NCI-H226 (cell line): ENCODE measurements around the gene PPM1L.

Experiments used
- DNase-seq: peaks from one replicate; pipeline ENCODE4 v3.0.0-alpha.2; 2015

The PPM1L gene

DNA sequence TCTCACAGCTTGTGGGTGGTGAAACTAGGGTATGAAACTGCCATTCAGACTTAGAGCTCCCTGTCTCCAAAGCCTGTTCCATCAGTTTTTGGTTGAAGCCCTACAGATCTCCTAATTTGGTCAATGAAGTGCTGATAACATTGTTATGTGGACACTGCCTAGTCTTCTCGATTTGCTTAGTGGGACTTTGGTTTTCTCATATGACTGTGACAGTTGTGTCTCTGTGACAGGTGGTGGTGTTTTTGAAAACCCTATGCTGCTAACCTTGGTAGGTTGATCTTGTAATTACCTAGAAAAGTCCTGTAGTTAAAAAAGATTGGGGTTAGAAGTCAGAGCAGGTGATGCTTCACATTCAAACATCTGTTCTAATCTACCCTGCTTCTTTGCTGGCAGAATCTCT is 9.2 kb downstream of the PPM1L start:
- no peak for DNase-seq

DNA sequence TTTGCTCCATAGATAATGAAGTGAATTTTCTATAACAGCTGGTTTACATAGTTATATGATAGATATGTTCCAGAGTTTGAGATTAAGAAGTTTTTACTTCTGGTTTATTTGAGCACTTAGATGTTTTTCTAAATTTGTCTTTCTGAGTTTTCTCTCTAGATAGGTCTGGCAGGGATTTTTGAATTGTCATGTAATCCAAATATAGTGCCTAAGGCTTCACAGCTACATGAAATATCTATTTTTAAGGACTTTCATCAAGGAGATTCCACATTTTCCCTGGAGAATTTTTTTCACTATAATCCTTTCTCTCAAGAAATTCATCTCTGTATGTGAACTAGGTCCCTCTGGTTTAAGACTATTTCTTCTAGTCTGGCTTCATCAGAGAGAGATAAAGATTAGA is 12.0 kb downstream of the PPM1L start:
- DNase-seq = no peak

DNA sequence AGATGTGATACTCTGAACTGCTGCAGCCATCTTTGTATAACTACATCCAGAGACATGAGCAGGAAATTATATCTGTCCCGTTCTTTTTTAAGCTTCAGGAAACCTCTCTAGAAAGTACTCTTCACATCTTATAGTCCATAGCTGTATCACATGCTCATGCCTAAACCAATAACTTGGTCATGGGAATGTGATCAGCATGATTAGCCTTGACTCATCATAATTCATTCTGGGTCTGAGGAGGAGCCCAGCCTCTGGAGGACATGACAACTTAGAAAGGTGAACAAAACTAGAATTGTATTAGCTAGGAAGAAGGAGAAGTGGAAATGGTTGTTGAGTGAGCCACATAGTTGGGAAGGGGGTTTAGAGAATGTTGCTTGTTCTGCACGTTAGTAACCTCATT is 12.9 kb downstream of the PPM1L start:
- DNase-seq = no peak

DNA sequence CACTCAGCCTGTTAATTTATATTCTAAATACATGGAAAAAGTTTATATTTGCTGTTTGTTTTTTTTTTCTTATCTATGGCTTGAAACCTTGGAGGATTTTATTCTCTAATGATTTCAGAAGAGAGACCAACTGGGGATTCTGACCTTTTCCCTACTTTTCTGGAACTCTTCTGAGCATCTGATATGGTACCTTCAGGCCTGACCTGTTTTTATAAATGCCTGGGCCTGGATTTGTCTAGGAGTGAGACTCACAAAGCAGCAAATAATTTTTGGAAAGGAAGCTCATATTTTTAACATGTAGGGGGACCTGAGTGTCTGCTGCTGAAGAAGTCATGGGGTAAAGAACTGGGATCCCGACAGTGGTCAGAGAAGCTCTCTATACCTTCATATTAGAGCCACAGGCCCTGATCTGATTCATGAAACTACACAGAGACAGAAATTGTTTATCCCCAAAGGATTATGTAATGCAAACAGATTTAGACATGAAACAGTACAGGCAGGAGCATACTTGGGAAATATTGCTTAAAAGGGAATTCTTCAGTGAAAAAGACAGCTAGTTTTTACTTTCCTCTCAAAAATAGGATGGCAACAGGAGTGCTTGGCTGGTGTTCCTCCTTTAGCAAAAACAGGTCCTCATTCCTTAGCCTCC is 15.9 kb downstream of the PPM1L start:
- no peak for DNase-seq

DNA sequence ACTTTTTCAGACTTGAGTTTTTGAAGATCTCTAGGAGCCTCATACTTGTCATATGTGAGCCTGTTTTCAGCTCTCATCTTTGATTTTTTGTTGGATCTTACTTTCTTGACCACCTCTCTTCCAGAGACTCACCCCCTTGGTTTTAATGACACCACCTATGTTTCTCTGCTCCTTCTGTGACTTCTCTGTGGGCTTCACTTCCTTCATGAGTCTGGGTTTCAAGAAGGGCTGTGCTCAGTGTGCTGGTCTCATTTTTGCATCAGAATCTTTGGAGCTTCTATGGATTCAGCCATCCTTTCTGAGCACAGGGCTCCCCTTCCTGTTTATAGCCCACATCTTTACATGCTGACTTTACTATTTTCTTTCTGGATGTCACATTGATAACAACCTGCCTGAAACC is 17.7 kb downstream of the PPM1L start:
- DNase-seq = no peak

DNA sequence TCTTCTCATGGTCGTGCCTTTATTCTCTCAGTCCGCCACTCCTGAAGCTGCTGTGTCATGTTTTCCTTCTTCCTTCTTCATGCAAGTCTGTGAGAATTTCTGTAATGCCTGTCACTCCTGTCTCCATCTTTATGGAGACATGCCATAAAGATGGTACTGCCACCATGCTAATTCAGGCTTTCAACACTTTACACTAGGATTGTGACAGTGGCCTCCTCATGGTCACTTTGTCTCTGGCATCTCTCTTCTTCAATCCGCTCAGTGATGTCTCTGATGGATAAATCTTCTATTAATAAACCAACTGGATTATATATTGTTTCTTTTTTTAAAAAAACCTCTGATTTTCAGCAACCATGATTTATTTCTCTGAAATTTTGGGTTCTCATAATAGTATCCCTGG is 18.1 kb downstream of the PPM1L start:
- no peak for DNase-seq

DNA sequence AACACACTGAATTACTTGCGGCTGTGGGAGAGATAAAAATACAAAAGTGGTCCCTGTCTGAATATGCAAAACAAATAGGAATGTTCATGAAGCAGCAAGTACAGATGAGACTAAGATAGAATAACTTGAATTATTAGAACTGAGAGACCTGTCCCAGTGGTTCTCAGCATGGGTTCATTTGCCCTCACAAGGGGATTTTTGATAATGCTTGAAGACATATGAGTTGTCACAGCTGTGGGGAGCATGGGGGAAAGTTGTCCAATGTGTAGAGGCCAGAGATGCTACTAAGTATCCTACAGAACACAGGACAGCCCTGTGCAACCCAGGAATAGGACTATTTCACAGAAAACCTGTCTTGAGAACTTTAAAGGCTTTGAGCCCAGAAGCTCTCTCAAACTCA is 22.4 kb downstream of the PPM1L start:
- DNase-seq = no peak

DNA sequence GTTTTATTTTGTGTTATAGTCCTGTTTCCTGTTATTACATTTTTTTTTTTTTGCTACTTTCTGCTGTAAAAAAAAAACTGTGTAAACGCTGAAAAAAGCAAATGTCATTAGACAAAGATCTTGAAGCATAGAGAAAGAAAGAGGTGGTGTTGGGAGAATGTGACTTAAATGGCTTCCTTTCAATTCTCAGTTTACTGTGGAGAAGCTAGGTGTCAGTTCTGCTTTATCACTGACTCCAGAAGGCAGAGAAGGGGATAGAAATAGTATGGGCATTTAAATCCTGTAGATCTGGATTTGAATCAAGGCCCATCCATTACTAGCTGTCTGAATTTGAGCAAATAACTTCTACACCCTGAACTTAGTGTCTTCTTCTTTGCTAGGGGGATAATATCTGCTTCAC is 23.0 kb downstream of the PPM1L start:
- DNase-seq = no peak

DNA sequence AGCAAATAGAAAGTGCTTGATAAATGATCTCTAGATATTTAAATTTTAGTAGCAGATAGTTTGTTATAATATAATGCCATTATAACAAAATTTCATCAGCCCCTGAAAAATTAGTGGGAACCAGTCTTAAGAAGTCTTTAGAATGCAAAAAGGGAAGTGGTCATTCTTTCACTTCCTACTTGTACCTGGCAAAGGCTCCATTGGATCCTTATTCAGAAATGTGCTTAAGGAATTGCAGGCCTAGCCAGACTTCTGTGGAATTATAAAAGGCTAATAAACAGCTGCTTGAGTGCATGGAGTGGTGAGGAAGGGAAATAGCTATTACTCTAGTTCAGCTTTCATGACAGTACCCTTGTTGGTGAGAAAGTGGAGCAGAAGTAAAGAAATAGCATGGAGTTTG is 24.2 kb downstream of the PPM1L start:
- DNase-seq = no peak

DNA sequence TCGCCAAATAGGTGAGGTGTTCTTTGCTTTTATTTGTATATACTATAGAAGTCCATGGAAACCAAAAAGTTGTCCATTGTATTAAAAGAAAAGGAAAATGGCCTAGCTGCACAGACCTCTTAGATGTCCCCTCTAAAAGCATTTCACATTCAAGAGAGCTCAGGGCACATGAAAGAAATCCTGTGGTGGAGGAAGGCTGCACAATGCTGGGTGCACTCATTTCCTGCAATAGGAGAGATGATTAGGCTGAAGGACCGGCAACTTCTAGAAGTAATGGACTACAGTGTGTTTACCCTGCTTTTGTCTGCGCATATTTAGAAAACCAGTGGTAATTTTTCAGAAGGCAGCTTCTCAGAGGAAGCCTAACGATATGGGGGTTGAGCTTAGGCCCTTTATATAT is 25.4 kb downstream of the PPM1L start:
- DNase-seq = no peak

DNA sequence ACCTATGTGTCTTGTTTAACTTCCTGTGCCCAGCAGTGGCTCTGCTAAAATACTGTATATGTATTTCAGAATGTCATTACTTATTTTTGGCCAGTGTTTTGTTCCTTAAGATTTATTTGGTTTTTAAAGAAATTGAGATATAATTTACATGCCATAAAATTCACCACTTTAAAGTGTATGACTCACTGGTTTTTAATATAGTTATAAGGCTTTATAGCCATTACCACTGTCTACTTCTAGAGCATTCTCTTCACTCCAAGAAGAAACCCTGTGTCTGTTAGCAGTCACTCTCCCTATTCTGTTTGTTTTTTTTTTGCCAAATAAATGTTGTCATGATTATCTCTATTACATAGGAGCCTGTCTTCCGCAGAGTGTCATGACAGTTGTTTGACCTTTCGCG is 25.8 kb downstream of the PPM1L start:
- DNase-seq = no peak

DNA sequence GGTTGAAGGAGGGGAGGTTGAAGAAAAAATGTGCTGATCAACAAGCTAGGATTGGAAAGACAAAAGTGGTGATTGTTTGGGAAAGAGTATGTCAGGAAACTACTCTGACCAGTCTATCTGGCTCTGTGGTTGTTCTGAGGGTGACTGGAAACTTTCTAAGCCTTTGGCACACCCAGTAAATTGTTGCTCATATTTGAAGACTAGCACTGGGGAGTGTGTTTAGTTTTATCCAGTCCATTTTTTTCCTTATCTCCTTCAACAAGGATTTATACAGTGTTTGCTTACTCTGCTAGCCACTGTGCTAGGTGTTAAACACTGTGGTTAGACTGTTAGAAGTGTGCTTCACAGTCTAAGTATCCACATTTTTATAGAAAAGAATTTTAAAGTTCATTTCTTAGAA is 28.8 kb downstream of the PPM1L start:
- DNase-seq = no peak

DNA sequence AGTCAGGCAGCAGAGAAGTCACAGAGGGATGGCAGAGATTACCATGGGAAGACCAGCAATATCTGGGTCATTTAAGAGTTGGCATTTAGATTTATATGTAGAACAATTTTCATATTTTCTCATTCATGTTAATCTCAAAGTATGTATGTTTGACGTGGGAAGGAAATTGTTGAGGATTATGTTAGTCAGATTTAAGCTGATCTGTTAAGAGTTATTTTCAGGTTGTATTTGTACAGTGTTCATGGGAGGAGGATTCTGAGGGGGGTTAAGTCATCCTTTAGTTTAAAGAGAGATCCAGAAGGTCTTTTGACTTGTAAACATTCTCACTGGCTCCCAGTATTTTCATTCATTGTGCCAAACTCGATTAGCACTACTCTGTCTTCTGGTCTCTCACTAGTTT is 34.7 kb downstream of the PPM1L start:
- no peak for DNase-seq

DNA sequence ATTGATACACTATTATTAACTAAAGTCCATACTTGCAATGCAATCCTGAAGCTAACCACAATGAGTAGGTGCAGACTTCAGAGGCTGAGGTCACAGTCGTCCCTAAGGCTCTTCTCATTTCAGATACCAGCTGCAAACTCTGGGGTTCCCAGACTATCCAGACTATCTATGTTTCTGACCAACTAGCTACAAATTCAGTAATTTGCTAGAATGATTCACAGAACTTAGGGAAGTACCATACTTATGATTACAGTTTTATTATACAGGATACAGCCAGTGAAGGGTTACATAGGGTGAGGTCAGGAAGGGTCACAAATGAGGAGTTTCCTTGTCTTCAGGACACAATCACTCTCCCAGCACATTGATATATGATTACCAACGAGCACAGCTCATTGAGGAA is 36.5 kb downstream of the PPM1L start:
- DNase-seq = no peak

DNA sequence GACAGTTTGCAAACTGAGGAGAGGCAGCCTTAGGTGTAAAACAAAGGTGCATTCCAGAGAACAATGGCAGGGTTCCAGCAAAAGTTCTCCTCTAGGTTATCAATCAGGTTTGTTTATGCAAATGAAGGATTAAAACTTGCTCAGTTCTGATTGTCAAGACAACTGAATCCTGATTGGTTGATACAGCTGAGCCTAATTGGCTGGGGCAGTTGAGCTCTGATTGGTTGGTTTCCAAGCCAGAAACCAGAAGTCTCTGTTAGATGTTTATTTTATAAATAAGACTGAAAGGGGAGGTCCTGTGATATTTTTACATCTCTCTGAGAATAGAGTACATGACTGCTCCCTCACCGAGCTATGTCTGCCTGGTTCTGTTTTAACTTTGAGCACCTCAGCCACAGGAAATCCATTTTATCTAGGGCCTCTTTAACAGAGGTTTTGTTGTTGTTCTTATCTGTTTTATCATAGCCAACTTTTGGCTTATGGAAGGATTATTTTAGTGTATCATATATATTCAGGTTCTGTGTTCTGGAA is 37.8 kb downstream of the PPM1L start:
- DNase-seq = no peak

DNA sequence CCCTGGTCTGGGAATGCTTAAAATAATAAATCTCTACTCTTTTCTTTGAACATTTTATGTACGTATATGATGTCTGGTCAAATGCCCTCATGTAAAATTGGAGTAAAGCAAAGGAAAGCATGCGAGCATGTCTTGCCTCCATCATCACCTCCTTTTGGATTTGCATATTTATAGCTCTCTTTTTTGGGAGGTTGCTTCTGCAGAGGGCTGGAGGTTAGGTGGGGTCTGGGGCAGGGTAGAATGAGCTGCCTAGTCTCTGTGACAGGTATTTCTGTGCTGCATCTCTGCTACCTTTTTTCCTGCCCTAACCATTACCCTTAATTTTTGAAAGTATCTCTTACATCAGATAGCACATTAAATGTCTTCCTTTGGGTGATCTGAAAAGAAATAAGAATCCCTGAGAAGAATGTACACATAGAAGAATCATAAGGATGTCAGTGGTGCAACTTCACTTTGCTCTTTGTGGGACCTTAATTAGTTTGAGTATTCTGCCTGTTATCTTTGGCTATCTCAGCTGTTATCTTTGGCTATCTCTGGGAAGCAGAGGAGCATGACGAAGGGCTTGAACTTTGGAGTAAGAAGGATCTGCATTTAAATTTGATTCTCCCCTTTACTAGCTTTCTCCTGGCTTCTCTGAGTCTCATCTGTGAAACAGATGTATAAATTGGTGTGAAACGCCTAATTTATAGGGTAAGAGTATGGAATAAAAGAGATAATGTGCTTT is 40.2 kb downstream of the PPM1L start:
- DNase-seq = no peak

DNA sequence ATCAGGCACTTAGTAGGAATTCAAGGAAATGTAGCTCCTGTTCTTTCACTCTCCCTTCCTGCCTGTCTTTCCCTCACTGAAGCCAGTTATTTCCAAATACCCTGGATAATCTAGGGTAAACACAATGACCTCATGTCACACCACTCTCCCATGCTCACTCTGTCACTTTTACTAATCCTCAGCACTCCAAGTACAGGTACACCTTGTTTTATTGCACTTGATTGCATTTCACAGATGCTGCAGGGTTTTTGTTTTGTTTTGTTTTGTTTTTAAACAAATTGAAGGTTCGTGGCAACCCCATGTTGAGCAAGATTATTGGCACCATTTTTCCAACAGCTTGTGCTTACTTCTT is 40.8 kb downstream of the PPM1L start:
- no peak for DNase-seq

DNA sequence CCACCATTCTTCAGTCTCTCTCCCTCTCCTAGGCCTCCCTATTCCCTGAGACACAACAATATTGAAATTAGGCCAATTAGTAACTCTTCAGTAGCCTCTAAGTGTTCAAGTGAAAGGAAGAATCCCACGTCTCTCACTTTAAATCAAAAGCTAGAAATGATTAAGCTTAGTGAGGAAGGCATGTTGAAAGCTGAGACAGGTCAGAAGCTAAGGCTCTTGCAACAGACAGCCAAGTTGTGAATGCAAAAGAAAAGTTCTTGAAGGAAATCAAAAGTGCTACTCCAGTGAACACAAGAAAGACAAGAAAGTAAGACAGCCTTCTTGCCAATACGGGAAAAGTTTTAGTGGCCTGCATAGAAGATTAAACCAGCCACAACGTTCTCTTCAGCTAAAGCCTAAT is 41.3 kb downstream of the PPM1L start:
- no peak for DNase-seq

DNA sequence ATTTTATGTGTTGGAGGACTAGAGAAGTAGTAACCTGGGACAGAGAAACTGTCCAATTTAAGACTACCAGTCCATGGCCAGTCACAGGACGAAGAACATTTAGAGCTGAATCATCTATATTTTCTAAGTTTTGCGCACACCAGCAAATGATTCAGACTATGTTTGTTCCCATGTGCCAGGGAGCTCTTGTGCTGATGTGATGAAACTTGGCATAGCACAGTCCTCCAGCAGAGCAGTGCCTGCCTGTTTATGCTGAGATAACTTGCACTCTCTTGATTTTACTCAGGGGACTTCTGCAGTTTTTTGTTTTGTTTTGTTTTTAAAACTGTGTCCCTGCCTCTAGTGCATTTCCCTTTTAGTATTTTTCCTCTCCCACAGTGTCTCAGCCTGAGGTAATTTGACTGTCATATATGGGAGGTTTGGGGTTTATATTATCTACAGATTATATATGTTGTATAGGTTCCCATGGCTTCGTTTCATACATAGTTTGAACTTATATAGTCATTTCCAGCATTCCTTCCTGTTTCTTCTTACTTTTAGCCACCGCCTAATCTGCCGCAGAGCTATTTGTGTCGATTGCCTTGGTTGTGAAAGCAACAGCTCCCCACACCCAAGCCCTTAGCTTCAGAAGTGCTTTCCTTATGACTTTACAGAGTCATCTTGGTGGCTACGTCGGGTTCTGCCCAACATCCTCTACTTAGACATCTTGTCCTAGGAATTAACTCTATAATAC is 45.5 kb downstream of the PPM1L start:
- DNase-seq = no peak

DNA sequence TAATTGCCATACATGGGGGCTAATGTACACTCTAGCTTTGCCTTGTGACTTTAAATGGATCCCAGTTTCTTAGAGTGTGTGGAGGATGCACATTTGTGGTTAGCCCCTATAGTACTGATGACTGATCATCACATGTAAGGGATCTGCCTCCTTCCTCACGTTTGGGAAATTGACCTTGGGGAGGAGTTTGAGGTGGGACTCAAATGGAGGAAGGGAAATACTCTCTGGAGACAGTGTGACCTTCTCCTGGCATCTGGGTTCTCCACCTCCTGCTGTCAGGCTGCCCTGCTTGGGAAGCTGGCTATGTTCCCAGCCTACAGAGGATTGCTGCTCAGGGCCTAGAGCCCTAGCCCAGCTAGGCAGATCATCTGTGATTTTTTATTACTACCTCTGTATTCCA is 48.7 kb downstream of the PPM1L start:
- no peak for DNase-seq

DNA sequence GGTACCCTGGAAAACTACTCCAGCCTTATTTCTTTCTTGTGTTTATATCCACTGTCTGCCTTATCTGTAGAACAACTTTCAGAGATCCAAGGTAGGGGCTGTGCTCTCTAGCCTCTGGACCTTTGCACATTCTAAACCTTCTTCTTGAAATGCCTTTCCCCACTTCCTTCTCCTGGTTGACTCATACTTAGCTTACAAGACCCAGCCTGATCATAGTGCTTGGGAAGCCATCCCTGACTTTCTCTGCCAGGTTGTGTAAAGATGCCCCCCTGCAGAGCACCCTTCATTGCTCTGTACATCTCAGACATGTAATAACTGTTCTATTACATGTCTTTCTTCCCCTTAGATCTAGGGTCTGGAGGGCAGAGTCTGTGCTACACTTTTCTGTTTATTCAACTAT is 50.1 kb downstream of the PPM1L start:
- no peak for DNase-seq

DNA sequence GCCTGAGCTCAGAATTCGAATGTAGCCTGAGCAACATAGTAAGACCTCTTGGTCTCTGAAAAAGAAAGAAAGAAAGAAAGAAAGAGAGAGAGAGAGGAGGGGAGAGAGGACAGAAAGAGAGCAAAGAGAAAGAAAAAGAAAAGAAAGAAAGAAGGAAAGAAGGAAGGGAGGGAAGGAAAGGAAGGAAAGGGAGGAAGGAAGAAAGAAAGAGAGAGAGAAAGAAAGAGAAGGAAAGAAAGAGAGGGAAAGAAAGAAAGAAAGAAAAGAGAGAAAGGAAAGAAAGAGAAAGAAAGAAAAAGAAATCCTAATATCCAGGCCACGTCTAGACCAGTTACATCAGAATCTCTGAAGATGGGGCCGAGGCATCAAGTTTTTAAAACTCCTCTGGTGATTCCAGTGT is 50.7 kb downstream of the PPM1L start:
- no peak for DNase-seq

DNA sequence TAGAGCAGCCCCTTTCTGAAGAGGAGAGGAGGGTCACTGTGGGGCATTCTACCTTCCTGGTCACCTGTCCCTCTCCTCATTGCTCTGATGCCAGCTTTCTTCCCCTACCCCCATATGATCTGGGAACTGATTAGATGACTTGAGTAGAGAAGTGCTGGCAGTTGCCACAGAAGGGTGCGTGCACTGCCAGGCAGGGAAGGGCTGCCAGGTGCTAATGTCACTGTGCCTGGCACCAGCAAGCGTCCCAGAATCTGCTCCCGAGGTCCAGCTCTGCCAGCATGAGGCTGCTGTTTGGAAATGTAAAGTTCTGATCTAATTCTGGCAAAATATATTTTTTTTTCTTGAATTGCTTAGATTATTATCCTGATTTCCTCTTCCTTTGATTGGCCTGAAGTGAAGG is 52.8 kb downstream of the PPM1L start:
- DNase-seq = no peak

DNA sequence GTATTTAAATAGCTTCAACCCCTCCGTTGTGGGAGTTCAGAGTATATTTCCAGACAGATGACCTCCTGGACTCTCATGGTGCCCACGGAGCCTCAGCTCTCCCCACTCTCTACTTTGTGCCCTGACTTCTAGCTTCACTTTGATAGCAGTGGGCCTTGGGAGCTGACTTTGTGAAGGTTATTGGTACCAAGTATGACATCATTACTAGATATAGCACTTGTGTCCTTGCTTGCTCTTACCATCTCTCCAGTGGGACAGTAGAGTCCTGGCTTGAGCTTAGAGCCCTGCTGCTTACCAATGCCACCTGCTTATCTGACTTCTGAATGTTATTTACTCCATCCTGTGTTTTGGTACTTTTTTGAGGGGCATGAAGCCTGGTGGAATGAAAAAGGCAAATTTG is 53.4 kb downstream of the PPM1L start:
- no peak for DNase-seq
